ENCODE measurements around the gene NOXRED1.

GRCh38 chr14:77436042-77436441 is 12.7 kb upstream of the NOXRED1 start:
- TF ChIP-seq EP300 (IDR thresholded peaks at IDR 0.05; ENCODE audit: low read depth): no peak
- no peak for TF ChIP-seq CTCF (IDR thresholded peaks at IDR 0.05)
- no peak for TF ChIP-seq POLR2A (IDR thresholded peaks at IDR 0.05)
- TF ChIP-seq POLR2AphosphoS5 (IDR thresholded peaks at IDR 0.05): no peak

All from transverse colon (tissue), 4 donors.